ENCODE data around the gene ITSN2.

GRCh38 chr2:24372033-24372432 is 11.7 kb upstream of the ITSN2 start:
- no peak for TF ChIP-seq POLR2AphosphoS5 (IDR thresholded peaks at IDR 0.05)
- no peak for TF ChIP-seq CTCF (IDR thresholded peaks at IDR 0.05)
- TF ChIP-seq POLR2A (IDR thresholded peaks at IDR 0.05) = no peak
